ENCODE data around the gene DNAAF3.

Gene DNAAF3

DNA sequence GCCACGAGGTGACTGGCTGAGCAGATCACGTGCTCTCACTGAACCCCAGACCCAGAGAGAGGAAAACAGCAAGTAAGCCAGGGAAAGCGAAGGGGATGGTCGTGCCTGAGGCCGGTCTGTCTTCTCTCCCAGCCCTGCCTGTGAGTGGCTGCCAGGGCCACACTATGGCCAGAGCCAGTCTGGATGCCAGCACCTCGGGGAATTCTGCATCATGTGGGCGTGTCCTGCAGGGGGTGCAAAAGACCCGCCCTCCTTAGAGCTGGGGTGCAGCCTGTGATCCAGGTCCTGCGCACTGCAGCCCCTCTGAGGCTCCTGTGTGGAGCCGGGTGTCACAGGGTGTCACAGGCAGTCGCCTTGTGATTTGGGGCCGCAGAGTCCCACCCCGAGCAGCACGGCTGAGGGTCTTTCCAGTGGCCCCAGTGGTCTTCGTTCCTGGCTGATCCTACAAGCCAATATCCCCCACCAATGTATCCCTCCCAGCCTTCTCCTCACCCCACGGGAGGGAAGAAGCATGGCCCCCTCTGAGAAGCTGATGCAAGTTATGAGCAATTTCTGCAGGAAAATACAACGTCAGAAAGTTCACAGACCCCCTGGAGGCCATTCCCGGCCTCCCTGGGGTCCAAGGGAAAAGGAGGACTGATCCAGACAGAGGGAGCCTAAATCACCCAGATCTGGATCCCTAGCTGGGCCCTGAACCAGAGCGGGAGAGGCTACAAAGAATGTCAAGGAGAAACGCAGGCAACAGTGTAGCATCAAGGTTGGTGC is 56.7 kb downstream of the DNAAF3 start:
- TF ChIP-seq GATA2 (IDR thresholded peaks at IDR 0.05; ENCODE audit: low read depth, low read length) (no peak), GATA3 (IDR thresholded peaks at IDR 0.05; ENCODE audit: low read depth, low read length) (no peak)

All from SH-SY5Y (cell line).